T-helper 1 cell (primary cell): ENCODE data around the gene DNMBP.
"Not testable (repeated sequence)": the region's sequence is repeated elsewhere in the genome, so short reads cannot be mapped to it uniquely, and the experiment has no call there.

Source experiments
- DNase-seq, 5 donors: peaks; one replicate each; pipeline ENCODE4 v3.0.0-alpha.2; 2012 to 2020

DNMBP gene

DNA sequence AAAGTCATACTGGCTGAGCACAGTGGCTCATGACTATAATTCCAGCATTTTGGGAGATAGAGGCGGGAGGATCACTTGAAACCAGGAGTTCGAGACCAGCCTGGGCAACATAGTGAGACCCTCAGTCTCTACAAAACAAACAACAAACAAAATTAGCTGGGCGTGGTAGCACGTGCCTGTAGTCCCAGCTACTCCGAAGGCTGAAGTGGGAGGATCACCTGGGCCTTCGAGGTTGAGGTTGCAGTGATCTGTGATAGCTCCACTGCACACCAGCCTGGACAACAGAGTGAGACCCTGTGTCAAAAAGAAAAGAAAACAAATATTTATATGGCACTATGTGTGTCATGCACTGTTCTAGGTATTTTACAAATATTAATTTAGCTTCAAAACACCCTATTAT lies 94.3 kb downstream of the DNMBP start:
- DNase-seq = no peak

DNA sequence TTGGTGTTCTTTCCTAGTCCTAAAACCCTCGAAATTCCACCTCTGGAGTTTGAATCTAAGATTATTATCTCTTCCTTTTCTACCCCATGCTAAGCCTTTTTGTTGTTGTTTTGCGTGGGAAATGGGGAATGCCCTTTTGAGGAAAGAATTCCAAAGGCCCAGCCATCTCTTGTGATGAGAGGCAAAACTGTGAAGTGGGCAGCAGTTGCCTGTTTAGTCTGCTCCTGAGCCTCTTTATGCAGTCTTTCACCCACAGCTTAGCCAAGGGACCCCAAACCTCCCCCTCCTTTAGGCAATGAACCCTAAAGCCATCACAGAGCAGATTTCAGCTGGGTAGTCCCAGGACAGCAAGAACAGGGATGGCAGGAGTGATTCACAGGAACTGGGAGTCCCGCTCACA lies 95.5 kb downstream of the DNMBP start:
- no peak for DNase-seq

DNA sequence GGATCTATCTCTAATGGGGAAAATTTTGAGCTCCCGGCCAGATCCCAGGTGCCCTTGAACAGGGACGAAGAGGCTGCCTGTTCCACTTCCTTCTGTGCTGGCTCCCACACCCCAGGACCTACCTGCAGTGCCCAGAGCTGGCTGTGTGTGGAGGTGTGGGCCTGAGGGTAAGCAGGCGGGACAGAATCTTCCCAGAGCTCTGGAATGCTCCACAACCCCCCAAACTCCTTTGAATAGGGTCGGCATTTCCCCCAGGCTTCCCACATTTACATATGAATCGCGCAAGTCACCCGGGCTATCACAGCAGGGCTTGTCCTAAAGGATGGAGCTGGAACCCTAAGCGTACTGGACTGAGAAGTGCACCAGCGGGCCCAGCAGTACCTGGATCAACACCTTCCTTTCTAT lies 95.9 kb downstream of the DNMBP start:
- no peak for DNase-seq

DNA sequence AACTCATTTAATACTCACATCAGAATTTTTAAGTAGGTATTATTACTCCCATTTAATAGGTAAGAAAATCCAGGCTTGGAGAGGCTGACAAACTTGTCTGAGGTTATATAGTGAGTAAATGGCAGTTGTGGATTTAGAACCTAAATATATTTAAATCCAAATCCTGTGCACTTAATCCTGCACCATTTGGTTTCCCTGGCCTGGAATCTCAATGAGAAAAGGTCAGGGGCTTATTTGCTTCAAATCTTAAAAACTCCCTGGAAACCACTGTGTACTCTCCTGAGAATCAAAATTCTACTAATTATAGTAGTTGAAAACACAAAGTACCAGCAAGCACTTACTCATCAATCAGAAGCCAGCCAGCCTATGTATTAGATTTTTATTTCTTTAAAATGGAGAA lies 97.7 kb downstream of the DNMBP start:
- DNase-seq = no peak

DNA sequence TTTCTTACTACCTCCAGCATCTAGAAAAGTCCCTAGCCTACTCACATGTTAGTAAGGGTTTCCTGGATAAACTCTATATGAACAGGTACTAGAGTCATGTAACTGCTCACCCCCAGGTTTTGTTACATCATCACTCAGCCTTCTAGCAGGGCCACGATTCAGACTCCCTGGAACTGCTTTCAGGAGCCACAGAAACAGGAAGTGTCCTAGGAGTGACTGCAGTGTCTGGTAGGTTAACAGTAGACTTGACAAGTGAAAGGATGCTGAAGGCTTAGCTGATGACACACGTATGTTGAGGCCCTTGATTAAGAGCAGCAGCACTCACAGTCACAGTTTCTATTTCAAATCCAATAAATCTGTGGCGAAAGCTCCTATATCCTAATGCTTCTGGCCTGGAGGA lies 101.2 kb downstream of the DNMBP start:
- peak in 1 of 5 donors; percentile 32 for DNase-seq

DNA sequence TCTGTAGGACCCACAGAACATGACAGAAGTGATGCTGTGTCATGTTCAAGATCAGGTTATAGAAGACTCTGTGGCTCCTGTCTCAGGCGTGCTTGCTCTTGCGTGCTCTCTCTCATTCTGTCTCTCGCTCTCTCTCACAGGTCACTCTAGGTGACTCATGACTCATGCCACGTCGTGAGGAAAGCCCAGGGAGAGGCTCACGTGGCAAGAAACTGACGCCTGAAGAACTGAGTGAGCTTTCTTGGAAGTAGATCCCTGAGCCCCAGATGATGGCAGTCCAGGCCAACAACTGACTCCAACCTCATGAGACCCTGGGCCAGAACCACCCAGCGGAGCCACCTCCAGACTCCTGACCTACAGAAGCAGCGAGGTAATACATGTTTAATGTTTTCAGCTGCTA lies 103.3 kb downstream of the DNMBP start:
- DNase-seq = no peak

DNA sequence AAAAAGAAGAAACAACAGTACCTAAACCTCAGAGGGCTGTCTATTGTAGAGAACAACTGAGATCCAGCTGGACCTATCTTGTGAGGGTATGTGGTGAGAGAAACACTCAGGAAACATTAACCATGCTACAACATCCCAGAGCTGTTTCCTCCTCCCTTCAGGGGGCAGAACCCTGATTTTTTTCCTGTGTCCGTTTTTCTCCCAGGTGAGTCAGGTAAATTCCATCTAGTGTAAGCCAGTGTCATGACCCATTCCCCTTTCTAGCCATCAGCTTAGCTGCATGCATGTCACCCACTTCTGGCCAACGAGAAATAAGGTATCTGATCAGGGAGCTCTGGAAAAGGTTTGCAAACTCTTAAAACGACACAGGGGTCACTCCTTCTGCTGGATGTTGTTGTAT lies 103.8 kb downstream of the DNMBP start:
- no peak for DNase-seq

DNA sequence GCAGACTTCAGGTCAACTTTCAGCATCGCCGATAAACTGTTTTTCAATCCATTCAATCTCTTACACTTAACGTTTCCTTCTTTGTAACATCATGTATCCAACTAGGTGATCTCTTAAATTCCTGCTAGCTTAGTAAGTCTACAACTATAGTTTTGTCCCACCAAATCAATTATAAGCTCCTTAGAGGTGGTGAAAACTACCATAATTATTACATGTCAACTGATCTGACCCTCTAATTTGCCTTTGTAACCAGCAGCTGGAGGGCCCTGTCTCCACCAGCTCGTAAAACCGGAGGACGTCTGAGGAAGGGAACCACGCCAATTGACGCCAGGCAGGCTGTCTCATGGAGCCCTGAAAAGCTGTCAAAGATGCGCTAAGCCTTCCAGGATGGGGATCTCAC lies 113.9 kb downstream of the DNMBP start:
- no peak for DNase-seq

DNA sequence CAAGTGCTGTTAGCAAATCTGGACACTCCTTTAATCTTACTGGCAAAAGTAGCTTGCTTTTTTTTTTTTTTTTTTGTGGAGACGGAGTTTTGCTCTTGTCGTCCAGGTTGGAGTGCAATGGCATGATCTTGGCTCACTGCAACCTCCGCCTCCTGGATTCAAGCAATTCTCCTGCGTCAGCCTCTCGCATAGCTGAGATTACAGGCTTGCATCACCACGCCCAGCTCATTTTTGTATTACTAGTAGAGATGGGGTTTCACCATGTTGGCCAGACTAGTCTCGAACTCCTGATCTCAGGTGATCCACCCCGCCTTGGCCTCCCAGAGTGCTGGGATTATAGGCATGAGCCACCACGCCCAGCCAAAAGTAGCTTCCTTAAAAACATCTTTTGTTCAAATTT lies 114.7 kb downstream of the DNMBP start:
- not testable (repeated sequence) for DNase-seq

DNA sequence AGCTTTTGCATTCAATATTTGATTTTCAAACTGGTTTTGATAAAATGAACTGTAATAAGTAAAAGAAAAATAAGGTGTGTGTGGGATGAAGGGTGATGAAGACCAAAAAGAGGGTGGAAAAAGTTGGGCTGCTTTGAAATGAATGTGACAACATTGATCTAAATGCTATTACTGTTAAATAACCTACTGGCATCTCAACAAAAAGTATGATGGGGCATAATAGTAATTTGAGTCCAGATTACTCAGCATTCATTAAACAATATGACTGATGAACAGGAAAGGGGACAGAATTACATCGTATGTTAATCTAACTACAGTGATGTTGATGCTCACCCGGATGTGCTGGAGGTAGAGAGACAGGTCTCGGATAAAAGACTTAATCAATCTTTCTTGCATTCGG lies 115.1 kb downstream of the DNMBP start:
- no peak for DNase-seq

DNA sequence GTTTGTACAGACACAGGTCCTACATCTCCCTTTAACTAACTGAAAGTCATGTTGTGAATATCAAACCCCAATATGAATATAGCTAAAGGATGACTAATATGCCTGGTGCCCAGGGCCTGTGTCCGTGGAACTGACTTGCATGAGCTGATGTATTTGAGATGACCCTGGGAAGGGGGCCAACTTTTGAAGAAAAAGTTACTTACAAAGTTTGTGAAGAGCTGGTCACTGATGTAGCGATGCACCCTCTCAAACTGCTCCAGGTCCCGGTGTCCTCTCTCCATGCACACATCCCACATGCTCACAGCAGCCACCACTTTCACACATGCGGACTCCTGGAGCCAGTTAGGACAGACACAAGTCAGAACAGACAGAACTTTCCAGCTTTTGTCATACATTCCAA lies 121.1 kb downstream of the DNMBP start:
- no peak for DNase-seq

DNA sequence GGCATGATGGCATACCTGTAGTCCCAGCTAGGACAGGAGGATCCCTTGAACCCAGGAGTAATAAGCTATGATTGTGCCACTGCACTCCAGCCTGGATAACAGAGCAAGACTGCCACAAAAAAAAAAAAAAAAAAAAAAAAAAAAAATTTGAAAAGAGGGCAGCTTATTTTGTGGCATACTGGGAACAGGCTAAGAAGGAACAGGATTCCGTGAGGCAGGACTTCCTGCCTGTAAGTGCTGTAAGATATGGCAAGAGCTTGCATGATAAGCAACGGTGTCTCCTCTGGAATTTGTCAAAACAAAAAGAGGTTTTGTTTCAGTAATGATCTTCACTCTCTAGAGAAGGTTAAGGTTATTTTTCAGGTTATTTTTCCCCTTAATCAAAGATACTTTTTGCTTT lies 126.2 kb downstream of the DNMBP start:
- no peak for DNase-seq

DNA sequence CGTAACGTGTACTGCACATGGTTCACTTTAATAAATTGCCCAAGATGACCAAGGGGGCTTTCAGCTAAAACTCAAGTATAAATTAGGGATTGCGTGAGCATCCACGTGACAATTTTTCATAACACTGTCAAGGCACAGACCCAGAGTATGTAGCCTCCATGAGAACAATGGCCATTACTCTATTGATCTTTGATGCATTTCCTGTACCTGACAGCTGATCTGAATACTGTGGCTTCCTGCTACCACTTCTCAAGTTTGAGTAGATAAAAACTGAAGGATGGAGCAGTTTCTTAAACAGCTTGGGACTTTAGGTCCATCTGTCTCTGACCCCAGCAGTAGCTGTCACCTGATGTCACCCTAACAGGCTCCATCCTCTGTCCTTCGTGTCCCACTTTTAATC lies 128.4 kb downstream of the DNMBP start:
- DNase-seq = no peak

DNA sequence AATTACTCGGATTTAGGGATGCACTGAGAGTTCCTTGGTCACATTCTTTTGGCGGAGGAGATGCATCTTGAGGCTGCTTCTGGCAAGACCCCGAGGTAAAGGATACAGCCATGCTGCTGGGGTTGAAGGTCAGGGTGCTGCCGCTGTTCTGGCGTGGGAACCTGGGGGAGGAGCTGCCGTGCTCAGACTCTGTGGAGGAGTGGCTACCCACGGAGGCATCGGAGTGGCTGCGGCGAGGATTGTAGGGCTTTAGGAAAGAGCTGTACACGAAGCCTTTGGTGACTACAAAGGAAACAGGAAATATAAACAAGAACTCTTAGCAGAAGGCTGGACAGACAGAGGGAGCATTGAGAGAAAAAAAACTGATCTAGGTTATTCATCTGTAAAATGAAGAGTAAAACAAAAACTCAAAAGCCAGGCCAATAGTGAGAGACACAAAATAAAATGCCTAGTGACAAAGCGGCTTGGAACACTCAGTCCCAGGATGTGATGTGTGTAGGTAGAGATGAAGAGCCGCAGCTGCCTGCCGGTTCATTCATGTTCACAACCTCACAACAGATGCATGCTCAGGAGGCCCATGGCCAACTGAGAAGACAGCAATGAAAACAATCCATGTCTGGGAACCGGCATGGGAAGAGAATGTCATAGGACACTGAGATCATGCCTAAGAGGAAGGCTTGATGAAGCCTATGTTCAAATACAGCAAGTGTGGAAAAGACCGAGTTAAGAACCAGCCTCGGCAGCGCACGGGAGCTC lies 129.5 kb downstream of the DNMBP start:
- no peak for DNase-seq

DNA sequence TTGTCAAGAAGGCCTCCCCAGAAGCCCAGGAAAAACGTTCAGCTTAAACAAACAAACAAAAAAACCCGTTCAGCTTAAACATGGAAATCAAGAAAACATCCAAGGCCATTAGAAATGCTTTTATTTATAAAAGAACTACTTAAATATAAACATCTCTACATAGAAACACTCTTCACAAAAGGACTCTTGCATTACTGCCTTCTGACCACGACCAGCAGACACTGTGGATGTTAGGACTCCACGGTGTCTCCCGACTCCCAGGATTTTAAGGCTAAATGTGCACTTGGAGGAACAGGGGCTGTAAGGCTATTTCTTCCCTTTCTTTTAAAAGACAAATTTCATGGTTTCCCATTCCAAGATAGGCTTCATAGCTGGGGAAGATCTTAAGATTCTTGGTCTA lies 134.3 kb downstream of the DNMBP start:
- no peak for DNase-seq

DNA sequence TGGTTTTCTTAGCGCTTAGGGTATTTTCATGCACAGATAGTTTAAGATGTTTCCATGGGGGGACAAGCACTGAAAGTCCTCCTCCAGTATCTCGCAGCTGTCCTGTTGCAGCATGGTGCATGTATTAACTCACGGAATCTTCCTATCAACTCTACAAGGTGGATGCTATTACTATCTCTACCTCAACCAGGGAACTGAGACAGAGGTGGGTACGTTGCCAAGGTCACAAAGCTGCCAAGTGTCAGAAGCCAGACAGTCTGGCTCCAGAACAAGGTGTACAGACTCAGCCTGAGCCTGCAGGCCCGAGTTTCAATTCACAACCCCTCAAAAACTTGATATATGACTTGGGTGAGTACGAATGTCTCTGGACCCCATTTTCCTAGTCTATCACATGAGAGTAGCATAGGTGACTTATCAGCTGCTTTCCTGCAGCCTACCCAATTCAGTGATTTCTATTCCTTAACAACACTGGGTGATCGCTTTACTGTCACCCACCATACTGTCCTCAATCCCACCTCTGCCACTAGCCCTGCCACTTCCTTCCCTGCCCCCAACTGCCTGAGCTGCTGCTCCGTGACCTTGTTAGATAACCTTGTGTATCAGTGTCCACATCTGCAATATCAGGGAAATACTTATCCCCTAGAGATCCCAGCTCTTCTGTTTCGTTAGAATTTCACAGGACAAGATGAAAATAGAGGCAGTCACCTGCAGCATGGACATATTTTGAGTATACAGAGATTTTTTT lies 135.2 kb downstream of the DNMBP start:
- no peak for DNase-seq

DNA sequence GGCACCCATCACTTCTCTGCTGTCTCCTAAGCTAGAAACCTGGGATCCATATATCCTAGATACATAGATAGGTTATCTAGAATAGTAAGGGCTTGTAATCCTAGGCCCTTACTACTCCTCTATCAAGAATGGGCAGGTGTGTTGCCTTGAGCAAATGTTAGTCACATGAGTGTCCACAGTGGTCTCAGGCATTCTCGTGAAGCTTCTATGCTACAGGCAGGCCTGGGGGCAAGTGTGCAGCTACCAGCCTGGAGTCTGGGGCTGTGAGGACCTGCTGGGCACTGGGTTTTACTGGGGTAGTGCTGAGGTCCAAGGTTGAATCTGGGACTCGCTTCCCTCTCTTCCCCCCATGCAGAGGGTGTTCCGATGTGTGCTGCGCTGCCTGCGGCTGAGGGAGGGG lies 135.9 kb downstream of the DNMBP start:
- DNase-seq = no peak

DNA sequence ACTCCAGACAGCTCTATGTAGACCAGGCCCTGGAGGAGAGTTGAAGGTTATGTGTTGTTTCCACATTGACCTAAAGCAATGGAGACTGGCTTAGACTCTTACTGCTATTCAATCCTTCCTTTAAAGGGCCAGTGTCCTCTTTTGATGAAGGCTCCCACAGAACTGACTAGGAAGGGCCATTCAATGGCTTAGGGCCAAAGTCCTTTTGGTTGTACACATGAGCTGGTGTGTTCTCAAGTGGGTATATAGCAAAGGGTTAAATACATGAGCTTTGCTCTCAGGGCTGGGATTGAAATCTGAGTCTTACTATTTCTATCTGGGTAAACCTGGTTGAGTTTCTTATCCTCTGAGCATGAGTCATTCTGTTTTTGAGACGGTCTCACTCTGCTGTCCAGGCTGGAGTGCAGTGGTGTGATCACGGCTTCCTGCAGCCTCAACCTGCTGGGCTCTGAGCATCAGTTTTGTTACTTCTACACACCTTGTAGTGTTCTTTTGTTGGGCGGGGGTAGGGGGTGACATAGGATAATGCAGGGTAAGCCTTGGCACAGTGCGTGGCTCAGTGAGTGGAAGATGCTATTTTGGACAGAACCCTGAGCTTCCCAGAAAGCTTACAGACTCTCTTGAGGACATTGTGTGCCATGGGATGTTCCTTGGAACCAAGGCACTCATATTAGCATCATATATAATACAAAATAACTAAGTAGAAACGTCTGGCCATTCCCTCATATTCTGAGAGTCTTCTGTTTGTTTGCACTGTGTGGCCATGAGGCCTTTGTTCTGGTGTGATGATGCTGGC lies 137.2 kb downstream of the DNMBP start:
- DNase-seq = peak in 1 of 5 donors; percentile 4

DNA sequence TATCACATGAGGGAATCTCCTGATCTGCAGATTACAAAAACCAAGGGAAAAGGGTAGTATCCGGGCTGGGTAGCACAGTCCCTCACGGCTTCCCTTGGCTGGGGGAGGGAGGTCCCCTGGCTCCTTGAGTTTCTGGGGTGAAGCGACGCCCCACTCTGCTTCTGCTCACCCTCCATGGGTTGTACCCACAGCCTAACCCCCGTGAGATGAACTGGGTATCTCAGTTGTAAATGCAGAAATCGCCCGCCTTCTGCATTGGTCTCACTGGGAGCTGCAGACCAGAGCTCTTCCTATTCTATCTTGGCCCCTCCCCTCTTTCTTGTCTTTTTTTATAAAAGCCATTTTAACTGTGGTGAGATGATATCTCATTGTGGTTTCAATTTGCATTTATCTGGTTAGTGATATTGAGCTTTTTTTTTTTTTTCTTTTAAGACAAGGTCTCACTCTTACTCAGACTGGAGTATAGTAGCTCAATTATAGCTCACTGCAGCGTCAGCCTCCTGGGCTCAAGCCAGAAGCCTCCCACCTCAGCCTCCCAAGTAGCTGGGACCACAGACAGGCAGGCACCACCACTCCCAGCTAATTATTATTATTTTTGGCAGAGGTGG lies 139.5 kb downstream of the DNMBP start:
- DNase-seq = peak in 3 of 5 donors; percentile 5 to 69 (median 8)

DNA sequence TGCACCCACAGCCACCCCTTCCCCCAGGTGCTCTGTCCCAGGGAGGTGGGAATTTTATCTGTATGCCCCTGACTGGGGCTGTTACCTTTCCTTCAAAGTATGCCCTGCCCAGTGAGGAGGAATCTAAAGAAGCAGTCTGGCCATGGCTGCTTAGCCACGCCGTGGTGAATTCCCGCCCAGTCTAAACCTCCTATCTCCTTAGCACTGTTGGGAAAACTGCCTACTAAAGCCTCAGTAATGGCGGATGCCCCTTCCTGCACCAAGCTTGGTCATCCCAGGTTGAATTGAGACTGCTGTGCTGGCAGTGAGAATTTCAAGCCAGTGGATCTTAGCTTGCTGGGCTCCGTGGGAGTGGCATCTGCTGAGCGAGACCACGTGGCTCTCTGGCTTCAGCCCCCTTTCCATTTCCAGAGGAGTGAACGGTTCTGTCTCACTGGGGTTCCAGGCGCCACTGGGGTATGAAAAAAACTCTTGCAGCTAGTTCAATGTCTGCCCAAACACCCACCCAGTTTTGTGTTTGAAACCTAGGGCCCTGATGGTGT lies 140.1 kb downstream of the DNMBP start:
- no peak for DNase-seq

DNA sequence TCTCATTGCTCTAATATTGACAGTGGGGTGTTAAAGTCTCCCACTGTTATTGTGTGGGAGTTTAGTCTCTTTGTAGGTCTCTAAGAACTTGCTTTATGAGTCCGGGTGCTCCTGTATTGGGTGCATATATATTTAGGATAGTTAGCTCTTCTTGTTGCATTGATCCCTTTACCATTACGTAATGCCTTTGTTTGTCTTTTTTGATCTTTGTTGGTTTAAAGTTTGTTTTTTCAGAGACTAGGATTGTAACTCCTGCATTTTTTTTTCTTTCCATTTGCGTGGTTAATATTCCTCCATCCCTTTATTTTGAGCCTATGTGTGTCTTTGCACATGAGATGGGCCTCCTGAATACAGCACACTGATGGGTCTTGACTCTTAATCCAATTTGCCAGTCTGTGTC lies 142.5 kb downstream of the DNMBP start:
- DNase-seq = not testable (repeated sequence)

DNA sequence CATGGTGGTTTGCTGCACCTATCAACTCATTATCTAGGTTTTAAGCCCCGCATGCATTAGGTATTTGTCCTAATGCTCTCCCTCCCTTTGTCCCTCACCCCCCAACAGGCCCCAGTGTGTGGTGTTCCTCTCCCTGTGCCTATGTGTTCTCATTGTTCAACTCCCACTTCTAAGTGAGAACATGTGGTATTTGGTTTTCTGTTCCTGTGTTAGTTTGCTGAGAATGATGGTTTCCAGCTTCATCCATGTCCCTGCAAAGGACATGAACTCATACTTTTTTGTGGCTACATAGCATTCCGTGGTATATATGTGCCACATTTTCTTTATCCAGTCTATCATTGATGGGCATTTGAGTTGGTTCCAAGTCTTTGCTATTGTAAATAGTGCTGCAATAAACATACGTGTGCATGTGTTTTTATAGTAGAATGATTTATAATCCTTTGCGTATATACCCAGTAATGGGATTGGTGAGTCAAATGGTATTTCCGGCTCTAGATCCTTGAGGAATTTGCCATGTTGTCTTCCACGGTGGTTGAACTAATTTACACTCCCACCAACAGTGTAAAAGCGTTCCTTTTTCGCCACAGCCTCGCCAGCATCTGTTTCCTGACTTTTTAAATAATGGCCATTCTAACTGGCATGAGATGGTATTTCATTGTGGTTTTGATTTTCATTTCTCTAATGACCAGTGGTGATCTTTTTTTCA lies 146.1 kb downstream of the DNMBP start:
- DNase-seq = not testable (repeated sequence)
